ENCODE results near the gene ZNHIT1.

DNA sequence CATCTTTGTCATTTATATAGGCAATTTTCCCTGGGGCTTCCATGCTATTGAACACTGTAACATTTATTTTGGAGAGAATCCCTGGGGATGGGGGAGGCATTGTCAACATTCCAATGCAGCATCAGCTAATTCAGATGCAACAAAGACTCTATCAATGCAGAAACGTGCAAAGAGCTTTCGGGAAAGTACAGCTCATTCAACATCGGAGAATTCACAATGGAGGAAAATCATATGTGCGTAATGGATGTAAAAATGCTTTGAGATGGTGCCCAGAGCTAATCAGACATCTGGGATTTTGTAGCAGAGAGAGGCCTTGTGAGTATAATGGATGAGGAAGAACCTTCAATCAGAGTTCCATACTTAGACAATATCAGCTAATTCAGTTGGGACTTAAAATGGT lies 55.2 kb downstream of the ZNHIT1 start:
- TF ChIP-seq MAFK (IDR thresholded peaks at IDR 0.05; ENCODE audit: partially characterized antibody) (no peak), CTCF (IDR thresholded peaks at IDR 0.05) (no peak)
